ENCODE data around the gene MT4.

The MT4 gene

GRCh38 chr16:56564793-56565477 lies at the start of gene MT4:
Gene MT4, plus strand, starts transcription at chr16:56565073. Its CDS starts 56 bp downstream, at chr16:56565129.
- in situ Hi-C loops (cut with MboI; ENCODE audit: low sequenced_read_pairs), result no loop called here

GRCh38 chr16:56515665-56516064 lies 49.2 kb upstream of the MT4 start:
- in situ Hi-C loops (cut with MboI; ENCODE audit: low sequenced_read_pairs), result no loop called here

GRCh38 chr16:56517206-56517605 lies 47.7 kb upstream of the MT4 start:
- in situ Hi-C loops (cut with MboI; ENCODE audit: low sequenced_read_pairs), result no loop called here

- in situ Hi-C loops (cut with MboI; ENCODE audit: low sequenced_read_pairs), result no loop called here
These were observed 46.4 kb upstream of the MT4 start for GRCh38 chr16:56518425-56518824.

- in situ Hi-C loops (cut with MboI; ENCODE audit: low sequenced_read_pairs), result no loop called here
These were observed 45.2 kb upstream of the MT4 start, which contains the start of gene BBS2 for GRCh38 chr16:56519459-56520250. Gene BBS2, minus strand, starts transcription at chr16:56520024. Its CDS starts 162 bp downstream, at chr16:56519862.

- in situ Hi-C loops (cut with MboI; ENCODE audit: low sequenced_read_pairs), result no loop called here
These were observed 44.7 kb upstream of the MT4 start for GRCh38 chr16:56520251-56520577.

- in situ Hi-C loops (cut with MboI; ENCODE audit: low sequenced_read_pairs), result no loop called here
These were observed 39.6 kb upstream of the MT4 start for GRCh38 chr16:56525236-56525635.

GRCh38 chr16:56530872-56531271 lies 34.0 kb upstream of the MT4 start:
- in situ Hi-C loops (cut with MboI; ENCODE audit: low sequenced_read_pairs), result no loop called here

GRCh38 chr16:56532714-56533113 lies 32.2 kb upstream of the MT4 start:
- in situ Hi-C loops (cut with MboI; ENCODE audit: low sequenced_read_pairs), result no loop called here

- in situ Hi-C loops (cut with MboI; ENCODE audit: low sequenced_read_pairs), result no loop called here
These were observed 30.0 kb upstream of the MT4 start for GRCh38 chr16:56534847-56535383.

- in situ Hi-C loops (cut with MboI; ENCODE audit: low sequenced_read_pairs), result no loop called here
These were observed 26.5 kb upstream of the MT4 start for GRCh38 chr16:56538331-56538730.

GRCh38 chr16:56539656-56540055 lies 25.2 kb upstream of the MT4 start:
- in situ Hi-C loops (cut with MboI; ENCODE audit: low sequenced_read_pairs), result no loop called here

GRCh38 chr16:56542039-56542438 lies 22.8 kb upstream of the MT4 start:
- in situ Hi-C loops (cut with MboI; ENCODE audit: low sequenced_read_pairs), result no loop called here

- in situ Hi-C loops (cut with MboI; ENCODE audit: low sequenced_read_pairs), result no loop called here
These were observed 17.5 kb upstream of the MT4 start for GRCh38 chr16:56547120-56547948.

GRCh38 chr16:56547949-56548567 lies 16.8 kb upstream of the MT4 start:
- in situ Hi-C loops (cut with MboI; ENCODE audit: low sequenced_read_pairs), result no loop called here

GRCh38 chr16:56549161-56549560 lies 15.7 kb upstream of the MT4 start:
- in situ Hi-C loops (cut with MboI; ENCODE audit: low sequenced_read_pairs), result no loop called here

- in situ Hi-C loops (cut with MboI; ENCODE audit: low sequenced_read_pairs), result no loop called here
These were observed 15.0 kb upstream of the MT4 start for GRCh38 chr16:56549744-56550385.

- in situ Hi-C loops (cut with MboI; ENCODE audit: low sequenced_read_pairs), result no loop called here
These were observed 12.8 kb upstream of the MT4 start for GRCh38 chr16:56551796-56552738.

- in situ Hi-C loops (cut with MboI; ENCODE audit: low sequenced_read_pairs), result no loop called here
These were observed 10.4 kb upstream of the MT4 start for GRCh38 chr16:56554441-56554840.
